Spleen (tissue), 7 donors: ENCODE measurements around the gene OGN.

Source experiments
- POLR2A ChIP-seq, 3 donors: fragments of 450-650 bp; IDR thresholded peaks; one replicate each; pipeline ENCODE4 v1.5.1; 2017; ENCODE audit warnings: antibody characterized with exemption in 3 of 3, mild to moderate bottlenecking in 1 of 3
- POLR2AphosphoS5 ChIP-seq, 3 donors: sonication (generic); formaldehyde crosslinking; IDR thresholded peaks; one replicate each; pipeline ENCODE4 v1.5.1; 2017; ENCODE audit warnings: antibody characterized with exemption in 3 of 3
- TF ChIP-seq, protein P1 (sequence below), 11 experiments: fragments of 200-600 bp in 7 of 11; fragments of 450-650 bp in 4 of 11; sonication (generic) in 4 of 11; IDR thresholded peaks in 8 of 11; conservative IDR thresholded peaks in 3 of 11; 1 replicate in 7 of 11; 2 replicates in 4 of 11; pipeline versions ENCODE4 v1.4.0 to v1.8.0; 2016 to 2021; ENCODE audit warnings: antibody characterized with exemption in 11 of 11, inconsistent platforms in 4 of 11, mild to moderate bottlenecking in 1 of 11
- donor health status: DM: no; HTN: no; CAD: no; lungs with moderate emphysema.
- donor health status: DM: no; HTN: no; CAD: no.
- donor health status: DM: no; HTN: no; CAD: no.

GRCh38 chr9:92414566-92414965 is 10.2 kb upstream of the OGN start:
- TF ChIP-seq POLR2A (IDR thresholded peaks at IDR 0.05) (no peak), POLR2AphosphoS5 (IDR thresholded peaks at IDR 0.05) (no peak)
- TF ChIP-seq, protein P1, sequence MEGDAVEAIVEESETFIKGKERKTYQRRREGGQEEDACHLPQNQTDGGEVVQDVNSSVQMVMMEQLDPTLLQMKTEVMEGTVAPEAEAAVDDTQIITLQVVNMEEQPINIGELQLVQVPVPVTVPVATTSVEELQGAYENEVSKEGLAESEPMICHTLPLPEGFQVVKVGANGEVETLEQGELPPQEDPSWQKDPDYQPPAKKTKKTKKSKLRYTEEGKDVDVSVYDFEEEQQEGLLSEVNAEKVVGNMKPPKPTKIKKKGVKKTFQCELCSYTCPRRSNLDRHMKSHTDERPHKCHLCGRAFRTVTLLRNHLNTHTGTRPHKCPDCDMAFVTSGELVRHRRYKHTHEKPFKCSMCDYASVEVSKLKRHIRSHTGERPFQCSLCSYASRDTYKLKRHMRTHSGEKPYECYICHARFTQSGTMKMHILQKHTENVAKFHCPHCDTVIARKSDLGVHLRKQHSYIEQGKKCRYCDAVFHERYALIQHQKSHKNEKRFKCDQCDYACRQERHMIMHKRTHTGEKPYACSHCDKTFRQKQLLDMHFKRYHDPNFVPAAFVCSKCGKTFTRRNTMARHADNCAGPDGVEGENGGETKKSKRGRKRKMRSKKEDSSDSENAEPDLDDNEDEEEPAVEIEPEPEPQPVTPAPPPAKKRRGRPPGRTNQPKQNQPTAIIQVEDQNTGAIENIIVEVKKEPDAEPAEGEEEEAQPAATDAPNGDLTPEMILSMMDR (IDR thresholded peaks at IDR 0.05 in 8 of 11, conservative IDR thresholded peaks at IDR 0.05 in 3 of 11): no peak
